Lung (tissue), 12 donors: ENCODE measurements around the gene TRAPPC1. TPM values are rescaled to one million over a fixed set of nuclear protein-coding genes. Genes with fewer than 3 reads are reported as not detected.
A peak's percentile ranks its signal among the peaks of the same experiment; 100 is the strongest.

Source experiments
- ATAC-seq: fragments of 200-7000 bp; cut with Tn5 transposase; one replicate; pipeline ENCODE4 v1.9.1; 2020; ENCODE audit warnings: moderate number of reproducible peaks; ENCODE audit not compliant: insufficient read depth, low FRiP score
- DNase-seq, 3 donors: peaks; one replicate each; pipeline ENCODE4 v3.0.0-alpha.2; 2013 to 2017
- H3K27ac ChIP-seq, 2 donors: one replicate each; pipeline ENCODE4 v1.5.1; 2013; ENCODE audit warnings: mild to moderate bottlenecking in 2 of 2, moderate library complexity in 2 of 2, control low read depth in 1 of 2, inconsistent platforms in 1 of 2, low read depth in 1 of 2, low read length in 1 of 2
- H3K27me3 ChIP-seq, 3 donors: one replicate each; pipeline ENCODE4 v1.5.1; 2013; ENCODE audit warnings: low read length in 2 of 3; ENCODE audit not compliant: control insufficient read depth in 3 of 3, insufficient read depth in 3 of 3
- H3K36me3 ChIP-seq, 4 donors: one replicate each; pipeline ENCODE4 v1.5.1; 2013; ENCODE audit warnings: low read length in 4 of 4, mild to moderate bottlenecking in 1 of 4, moderate library complexity in 1 of 4; ENCODE audit not compliant: control insufficient read depth in 4 of 4, insufficient read depth in 4 of 4
- H3K4me1 ChIP-seq, 5 donors: one replicate each; pipeline ENCODE4 v1.5.1; 2013; ENCODE audit warnings: low read length in 5 of 5, mild to moderate bottlenecking in 2 of 5, moderate library complexity in 1 of 5; ENCODE audit not compliant: control insufficient read depth in 5 of 5, insufficient read depth in 5 of 5
- H3K4me3 ChIP-seq: one replicate; pipeline ENCODE4 v1.5.1; 2013; ENCODE audit warnings: mild to moderate bottlenecking, control low read depth, moderate library complexity
- H3K9ac ChIP-seq, 2 donors: one replicate each; pipeline ENCODE4 v1.5.1; 2013; ENCODE audit warnings: low read length in 2 of 2, control low read depth in 1 of 2; ENCODE audit not compliant: insufficient read depth in 1 of 2
- H3K9me3 ChIP-seq, 4 donors: one replicate each; pipeline ENCODE4 v1.5.1; 2013; ENCODE audit warnings: low read length in 3 of 4, mild to moderate bottlenecking in 1 of 4, moderate library complexity in 1 of 4; ENCODE audit not compliant: control insufficient read depth in 4 of 4, insufficient read depth in 3 of 4
- CTCF ChIP-seq: IDR thresholded peaks from 2 replicates; pipeline ENCODE4 v1.5.1; 2012; ENCODE audit warnings: mild to moderate bottlenecking; ENCODE audit errors: control extremely low read depth, extremely low read depth
- WGBS, 2 donors: extraction: QIAGEN DNeasy Blood & Tissue Kit; methylation state at CpG; one replicate each; pipeline ENCODE4 v1.1.7; 2013; 5-methylcytosine and 5-hydroxymethylcytosine counted together
- polyA plus RNA-seq, 2 donors: library from polyadenylated mRNA; stranded (reverse); fragments of 200-250 nt; gene quantifications; one replicate each; pipeline ENCODE4 v1.2.1, GENCODE V29; 2013
- total RNA-seq, 2 donors: library from RNA; depleted of rRNA in 1 of 2; stranded (reverse); fragments of >200 nt in 1 of 2; gene quantifications; one replicate each; pipeline ENCODE4 v1.2.1, GENCODE V29; 2014 to 2021
- donor health status: control.
- donor health status: control.
- donor health status: Bipolar disorder and iron deficiency.
- donor health status: healthy.
- donor health status: DM: yes; HTN: yes; CAD: no.

TRAPPC1 gene
- total and polyA plus RNA-seq, 4 donors, result 58.9 to 213 (median 165) TPM

GRCh38 chr17:7951143-7951792 is 19.5 kb upstream of the TRAPPC1 start:
- no peak overlapping the region for H3K9ac ChIP-seq
- 68 to 76% methylated on average over 5 of the region's 5 CpGs for WGBS, 2 donors
- H3K4me1 ChIP-seq, result peaks cover 0 to 7% (median 4%) of the 10 kb centered on the region in 5 donors
- H3K27me3 ChIP-seq, result no peaks in the 10 kb centered on the region
- H3K27ac ChIP-seq, result peak overlapping the region in 1 of 2 donors; percentile 74
- no peak for DNase-seq
- TF ChIP-seq CTCF, result no peak
- ATAC-seq, result no peak
- peaks cover 3 to 25% (median 24%) of the 10 kb centered on the region in 4 donors for H3K36me3 ChIP-seq
- no peaks in the 10 kb centered on the region for H3K9me3 ChIP-seq
- no peak overlapping the region for H3K4me3 ChIP-seq

DNA sequence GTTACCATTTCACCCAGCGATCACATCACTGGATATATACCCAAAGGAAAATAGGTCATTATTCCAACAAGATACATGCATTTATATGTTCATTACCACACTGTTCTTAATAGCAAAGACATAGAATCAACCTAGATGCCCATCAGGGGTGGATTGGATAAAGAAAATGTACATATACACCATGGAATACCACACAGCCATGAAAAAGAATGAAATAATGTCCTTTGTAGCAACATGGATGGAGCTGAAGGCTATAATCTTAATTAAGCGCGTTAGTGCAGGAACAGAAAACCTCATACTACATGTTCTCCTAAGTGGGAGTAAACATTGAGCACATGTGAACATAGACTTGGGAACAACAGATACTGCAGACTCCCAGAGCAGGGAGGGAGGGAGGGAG is 18.8 kb upstream of the TRAPPC1 start:
- H3K9ac ChIP-seq, result no peak overlapping the region
- ATAC-seq (no peak), DNase-seq (no peak)
- 77 to 97% methylated on average over 3 of the region's 3 CpGs for WGBS, 2 donors
- no peaks in the 10 kb centered on the region for H3K27me3 ChIP-seq
- H3K4me3 ChIP-seq, result no peak overlapping the region
- no peaks in the 10 kb centered on the region for H3K9me3 ChIP-seq
- H3K36me3 ChIP-seq, result peaks cover 3 to 30% (median 29%) of the 10 kb centered on the region in 4 donors
- no peak overlapping the region for H3K27ac ChIP-seq
- peaks cover 0 to 2% (median 0%) of the 10 kb centered on the region in 5 donors for H3K4me1 ChIP-seq
- TF ChIP-seq CTCF, result no peak

DNA sequence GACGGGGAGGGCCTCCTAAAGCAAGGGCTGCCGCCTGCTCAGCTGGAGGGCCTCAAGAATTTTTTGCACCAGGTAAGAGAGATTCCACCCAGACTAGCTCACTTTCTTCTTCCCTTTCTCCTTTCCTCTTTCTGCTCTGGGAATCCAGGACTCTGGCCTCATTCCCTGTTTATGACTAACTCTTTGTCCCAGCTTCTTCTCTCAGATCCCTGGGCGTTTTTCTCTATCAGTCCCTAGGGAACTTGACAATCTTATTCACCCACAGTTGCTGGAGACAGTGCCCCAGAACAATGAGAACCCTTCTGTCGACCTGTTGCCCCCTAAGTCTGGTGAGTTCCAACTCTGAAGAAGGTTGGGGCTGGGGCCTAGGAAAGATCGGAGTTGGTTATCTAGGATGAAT is 15.9 kb upstream of the TRAPPC1 start:
- TF ChIP-seq CTCF, result no peak
- Histone ChIP-seq H3K36me3 (peaks cover 22 to 50% (median 44%) of the 10 kb centered on the region in 4 donors), H3K4me1 (no peaks in the 10 kb centered on the region), H3K9me3 (no peaks in the 10 kb centered on the region), H3K27ac (no peak overlapping the region), H3K9ac (no peak overlapping the region), H3K4me3 (no peak overlapping the region), H3K27me3 (no peaks in the 10 kb centered on the region)
- ATAC-seq (no peak), DNase-seq (no peak)
- 93 to 95% methylated on average over 5 of the region's 5 CpGs for WGBS, 2 donors

DNA sequence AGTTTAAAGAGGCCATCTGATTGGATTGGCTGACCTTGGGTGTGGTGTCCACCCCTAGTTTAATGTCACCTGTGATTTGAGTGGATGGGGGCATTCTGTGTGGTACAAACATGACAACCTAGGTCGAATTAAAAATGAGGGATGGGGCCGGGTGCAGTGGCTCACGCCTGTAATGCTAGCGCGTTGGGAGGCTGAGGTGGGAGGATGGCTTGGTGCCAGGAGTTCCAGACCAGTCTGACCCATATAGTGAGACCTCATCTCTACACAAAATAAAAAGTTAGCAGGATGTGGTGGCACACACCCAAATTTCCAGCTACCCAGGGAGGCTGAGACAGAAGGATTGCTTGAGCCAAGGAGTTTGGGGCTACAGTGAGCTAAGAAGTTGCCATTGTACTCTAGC is 14.7 kb upstream of the TRAPPC1 start:
- WGBS, 2 donors, result 86 to 95% methylated on average over 5 of the region's 5 CpGs

More for the DNA sequence above, 14.7 kb upstream of the TRAPPC1 start:
- H3K9ac ChIP-seq, result no peak overlapping the region
- DNase-seq (no peak), ATAC-seq (no peak)
- H3K27me3 ChIP-seq, result no peaks in the 10 kb centered on the region
- no peak overlapping the region for H3K4me3 ChIP-seq
- peaks cover 22 to 53% (median 46%) of the 10 kb centered on the region in 4 donors for H3K36me3 ChIP-seq
- no peak overlapping the region for H3K27ac ChIP-seq
- no peaks in the 10 kb centered on the region for H3K9me3 ChIP-seq
- TF ChIP-seq CTCF, result no peak
- no peaks in the 10 kb centered on the region for H3K4me1 ChIP-seq
